Smooth muscle cell (in vitro differentiated cells): Measurements from ENCODE around the gene ARHGAP1. TPM values are rescaled to one million over a fixed set of nuclear protein-coding genes. Genes with fewer than 3 reads are reported as not detected.

ENCODE experiments used
- DNase-seq: peaks from one replicate; lab custom pipeline; 2025; ENCODE audit not compliant: unreplicated experiment; lab: John Stamatoyannopoulos, UW
- H2AFZ ChIP-seq: fragments of 200-600 bp; sonication (generic); 2 replicates; pipeline ENCODE4 v1.6.0; 2016; ENCODE audit warnings: antibody characterized with exemption, low read depth, mild to moderate bottlenecking
- H3F3A ChIP-seq: fragments of 200-600 bp; sonication (generic); 2 replicates; pipeline ENCODE4 v1.6.0; 2017; ENCODE audit warnings: antibody characterized with exemption, low read depth
- H3K27ac ChIP-seq: fragments of 200-600 bp; sonication (generic); 2 replicates; pipeline ENCODE4 v1.5.1; 2016; ENCODE audit warnings: low read depth, mild to moderate bottlenecking
- H3K27me3 ChIP-seq: fragments of 200-600 bp; sonication (generic); 2 replicates; pipeline ENCODE4 v1.6.1; 2016; ENCODE audit warnings: low read depth, mild to moderate bottlenecking
- H3K36me3 ChIP-seq: fragments of 200-600 bp; sonication (generic); 2 replicates; pipeline ENCODE4 v1.5.1; 2016; ENCODE audit warnings: low read depth
- H3K4me1 ChIP-seq: fragments of 200-600 bp; sonication (generic); 2 replicates; pipeline ENCODE4 v1.5.1; 2016; ENCODE audit warnings: low read depth
- H3K4me2 ChIP-seq: fragments of 200-600 bp; sonication (generic); 2 replicates; pipeline ENCODE4 v1.6.0; 2016; ENCODE audit warnings: mild to moderate bottlenecking
- H3K4me3 ChIP-seq: fragments of 200-600 bp; sonication (generic); 2 replicates; pipeline ENCODE4 v1.5.1; 2016; ENCODE audit warnings: mild to moderate bottlenecking
- H3K79me2 ChIP-seq: fragments of 200-600 bp; sonication (generic); 2 replicates; pipeline ENCODE4 v1.6.0; 2016; ENCODE audit warnings: low read depth, mild to moderate bottlenecking
- H3K9ac ChIP-seq: fragments of 200-600 bp; sonication (generic); 2 replicates; pipeline ENCODE4 v1.6.0; 2016; ENCODE audit warnings: low read depth
- H3K9me3 ChIP-seq: fragments of 200-600 bp; sonication (generic); replicated peaks from 2 replicates; pipeline ENCODE4 v1.5.1; 2016; ENCODE audit warnings: low read depth
- H4K20me1 ChIP-seq: fragments of 200-600 bp; sonication (generic); 2 replicates; pipeline ENCODE4 v1.6.0; 2016; ENCODE audit warnings: low read depth
- CTCF ChIP-seq: fragments of 200-600 bp; sonication (generic); IDR thresholded peaks from 2 replicates; pipeline ENCODE4 v1.5.1; 2017; ENCODE audit warnings: borderline replicate concordance, mild to moderate bottlenecking, antibody characterized with exemption; ENCODE audit not compliant: insufficient read depth, poor library complexity, severe bottlenecking
- WGBS: methylation state at CpG from one replicate; pipeline ENCODE4 v1.1.7; 2016; ENCODE audit warnings: low lambda C conversion rate; 5-methylcytosine and 5-hydroxymethylcytosine counted together
- polyA plus RNA-seq: library from polyadenylated mRNA; unstranded; fragments of >200 nt; fragmentation: Nextera tagmentation; extraction: Ambion mirVana; gene quantifications from 2 replicates; pipeline ENCODE4 v1.2.1, GENCODE V29; 2016
- total RNA-seq: library from RNA; depleted of rRNA; stranded (reverse); fragments of >200 nt; gene quantifications from 2 replicates; pipeline ENCODE4 v1.2.3, GENCODE V29; 2014

The ARHGAP1 gene
- total and polyA plus RNA-seq, 2 experiments from 2014 or later, result 40.9 to 98.4 TPM

GRCh38 chr11:46722566-46723358 is 22.3 kb upstream of the ARHGAP1 start:
- no peaks in the 10 kb centered on the region for H3K9me3 ChIP-seq
- H3K4me3 ChIP-seq, result no peak overlapping the region
- H3K27ac ChIP-seq, result no peak overlapping the region
- H2AFZ ChIP-seq, result no peak overlapping the region
- no peak for DNase-seq
- no peak overlapping the region for H3K9ac ChIP-seq
- no peaks in the 10 kb centered on the region for H3K4me1 ChIP-seq
- H3K4me2 ChIP-seq, result no peak overlapping the region
- H3K27me3 ChIP-seq, result no peaks in the 10 kb centered on the region
- H4K20me1 ChIP-seq, result no peaks in the 10 kb centered on the region
- H3F3A ChIP-seq, result no peaks in the 10 kb centered on the region
- no peaks in the 10 kb centered on the region for H3K36me3 ChIP-seq
- TF ChIP-seq CTCF, result no peak
- no peaks in the 10 kb centered on the region for H3K79me2 ChIP-seq
- 92% methylated on average over 11 of the region's 11 CpGs for WGBS

- WGBS, result 90% methylated on average over 6 of the region's 6 CpGs
- no peak for DNase-seq
- Histone ChIP-seq H3K4me2 (no peak overlapping the region), H3K79me2 (no peaks in the 10 kb centered on the region), H3K4me3 (no peak overlapping the region), H3K36me3 (no peaks in the 10 kb centered on the region), H3K27me3 (no peaks in the 10 kb centered on the region), H3K9ac (no peak overlapping the region), H3K4me1 (no peaks in the 10 kb centered on the region), H3K9me3 (no peaks in the 10 kb centered on the region), H4K20me1 (no peaks in the 10 kb centered on the region), H3F3A (no peaks in the 10 kb centered on the region), H2AFZ (no peak overlapping the region), H3K27ac (no peak overlapping the region)
- no peak for TF ChIP-seq CTCF
Measured at GRCh38 chr11:46721286-46721685, 20.9 kb upstream of the ARHGAP1 start.

- Histone ChIP-seq H3K9ac (no peak overlapping the region), H3K4me2 (no peak overlapping the region), H3K4me3 (no peak overlapping the region), H2AFZ (no peak overlapping the region), H4K20me1 (no peaks in the 10 kb centered on the region), H3K27me3 (no peaks in the 10 kb centered on the region), H3K9me3 (no peaks in the 10 kb centered on the region), H3K79me2 (no peaks in the 10 kb centered on the region), H3K27ac (no peak overlapping the region), H3K36me3 (no peaks in the 10 kb centered on the region), H3F3A (peaks cover 5% of the 10 kb centered on the region), H3K4me1 (peaks cover 2% of the 10 kb centered on the region)
- no peak for TF ChIP-seq CTCF
- no peak for DNase-seq
- WGBS, result 96% methylated on average over 23 of the region's 25 CpGs
Measured at GRCh38 chr11:46719543-46720218, 19.3 kb upstream of the ARHGAP1 start.
